CD4-positive, alpha-beta memory T cell (primary cell): ENCODE measurements around the gene LRP1B. TPM values are rescaled to one million over a fixed set of nuclear protein-coding genes. Genes with fewer than 3 reads are reported as not detected.

Experiments
- CTCF ChIA-PET: fragments of 350-600 bp; sonication (Branson Sonifier 250); formaldehyde crosslinking; loops from one replicate; lab custom pipeline; 2021; ENCODE audit warnings: inconsistent platforms; ENCODE audit not compliant: partially characterized antibody; lab: Charles Lee
- POLR2A ChIA-PET: fragments of 350-600 bp; sonication (Branson Sonifier 250); formaldehyde crosslinking; loops from one replicate; lab custom pipeline; 2021; ENCODE audit not compliant: partially characterized antibody; lab: Charles Lee
- DNase-seq, 5 donors: peaks; one replicate each; pipeline versions ENCODE4 v3.0.0 to v3.0.0-alpha.2; 2020 to 2022; ENCODE audit warnings: mixed read lengths in 1 of 5
- H3K27ac ChIP-seq: one replicate; pipeline ENCODE4 v1.7.0; 2013; ENCODE audit warnings: low read depth, low read length
- H3K27me3 ChIP-seq: 2 replicates; pipeline ENCODE4 v1.7.0; 2013; ENCODE audit warnings: mild to moderate bottlenecking, low read length, moderate library complexity; ENCODE audit not compliant: insufficient read depth
- H3K36me3 ChIP-seq: 2 replicates; pipeline ENCODE4 v1.7.0; 2013; ENCODE audit warnings: mild to moderate bottlenecking, low read length, moderate library complexity; ENCODE audit not compliant: insufficient read depth
- H3K4me1 ChIP-seq: 2 replicates; pipeline ENCODE4 v1.7.0; 2013; ENCODE audit warnings: mild to moderate bottlenecking, low read length, moderate library complexity; ENCODE audit not compliant: insufficient read depth
- H3K4me3 ChIP-seq, 2 donors: one replicate each; pipeline ENCODE4 v1.7.0; 2013; ENCODE audit warnings: low read length in 2 of 2, mild to moderate bottlenecking in 1 of 2
- H3K9me3 ChIP-seq, 2 donors: one replicate each; pipeline ENCODE4 v1.7.0; 2013; ENCODE audit warnings: low read length in 2 of 2, control low read depth in 1 of 2; ENCODE audit not compliant: control insufficient read depth in 1 of 2
- H3K27ac Mint-ChIP-seq, 7 donors: one replicate each; pipeline ENCODE4 v1.8.0; 2020 to 2021; ENCODE audit warnings: mixed read lengths in 7 of 7, mild to moderate bottlenecking in 6 of 7, inconsistent platforms in 3 of 7, moderate library complexity in 3 of 7
- H3K27me3 Mint-ChIP-seq, 2 donors: one replicate each; pipeline ENCODE4 v1.8.0; 2020 to 2021; ENCODE audit warnings: mixed read lengths in 2 of 2
- H3K36me3 Mint-ChIP-seq, 2 donors: one replicate each; pipeline ENCODE4 v1.8.0; 2020 to 2021; ENCODE audit warnings: mixed read lengths in 2 of 2, inconsistent platforms in 1 of 2, mild to moderate bottlenecking in 1 of 2
- H3K4me1 Mint-ChIP-seq, 4 donors: one replicate each; pipeline ENCODE4 v1.8.0; 2020 to 2021; ENCODE audit warnings: mixed read lengths in 4 of 4, mild to moderate bottlenecking in 1 of 4
- H3K4me3 Mint-ChIP-seq, 8 donors: one replicate each; pipeline ENCODE4 v1.8.0; 2020 to 2021; ENCODE audit warnings: mixed read lengths in 8 of 8, mild to moderate bottlenecking in 7 of 8, moderate library complexity in 6 of 8, inconsistent platforms in 3 of 8
- H3K9me3 Mint-ChIP-seq, 8 donors: one replicate each; pipeline ENCODE4 v1.8.0; 2020 to 2021; ENCODE audit warnings: mixed read lengths in 8 of 8, mild to moderate bottlenecking in 5 of 8, inconsistent platforms in 3 of 8, moderate library complexity in 1 of 8
- intact Hi-C: fragments of 100-400 bp; cut with micrococcal nuclease; formaldehyde crosslinking; loops from one replicate; pipeline ENCODE4 v1.15.1; 2023
- polyA plus RNA-seq, 2 donors: library from polyadenylated mRNA; unstranded; fragments of 300-500 nt; fragmentation: Illumina TruSeq; gene quantifications; one replicate each; pipeline ENCODE4 v1.2.3, GENCODE V29; 2021
- total RNA-seq, 2 experiments: library from RNA; stranded (reverse); gene quantifications; one replicate each; pipeline ENCODE4 v1.2.3, GENCODE V29; 2021

The LRP1B gene
- total and polyA plus RNA-seq, 4 experiments from 2014 or later: not detected

DNA sequence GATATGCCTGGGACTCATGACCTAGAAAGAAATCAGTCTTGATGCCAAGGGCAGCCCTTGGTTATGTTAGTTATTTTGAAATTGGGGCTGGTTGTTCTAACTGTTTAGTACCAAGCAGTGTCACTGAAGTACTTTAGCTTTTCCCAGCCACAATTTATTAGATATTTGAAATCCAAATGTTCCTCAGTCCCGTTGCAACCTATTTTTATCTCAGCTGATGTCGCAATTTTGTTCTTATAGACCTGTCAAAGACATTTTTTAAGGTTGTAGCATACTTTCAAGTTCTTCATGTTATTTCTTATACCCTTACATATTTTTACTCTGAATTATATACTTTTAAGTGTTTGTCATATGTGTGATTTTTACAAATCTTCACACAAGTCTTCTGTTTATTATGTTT lies 100.1 kb downstream of the LRP1B start:
- ChIA-PET POLR2A (no interaction called here), CTCF (no interaction called here)
- Histone ChIP-seq H3K27ac (no peak overlapping the region), H3K27me3 (no peaks in the 10 kb centered on the region), H3K4me3 (no peak overlapping the region), H3K9me3 (no peaks in the 10 kb centered on the region), H3K36me3 (no peaks in the 10 kb centered on the region), H3K4me1 (no peaks in the 10 kb centered on the region)
- intact Hi-C loops: no loop called here
- Mint-ChIP-seq H3K4me1 (no peaks in the 10 kb centered on the region), H3K27ac (no peak overlapping the region), H3K27me3 (no peaks in the 10 kb centered on the region), H3K36me3 (no peaks in the 10 kb centered on the region), H3K9me3 (peaks cover 0 to 15% (median 3%) of the 10 kb centered on the region in 8 donors), H3K4me3 (no peak overlapping the region)
- no peak for DNase-seq

- DNase-seq: no peak
- Mint-ChIP-seq H3K27ac (no peak overlapping the region), H3K9me3 (peaks cover 0 to 16% (median 3%) of the 10 kb centered on the region in 8 donors), H3K27me3 (no peaks in the 10 kb centered on the region), H3K4me3 (no peak overlapping the region), H3K4me1 (no peaks in the 10 kb centered on the region), H3K36me3 (no peaks in the 10 kb centered on the region)
- Histone ChIP-seq H3K9me3 (no peaks in the 10 kb centered on the region), H3K27ac (no peak overlapping the region), H3K27me3 (no peaks in the 10 kb centered on the region), H3K4me1 (no peaks in the 10 kb centered on the region), H3K4me3 (no peak overlapping the region), H3K36me3 (no peaks in the 10 kb centered on the region)
- POLR2A ChIA-PET: no interaction called here
- intact Hi-C loops: no loop called here
- CTCF ChIA-PET: no interaction called here
Observed at GRCh38 chr2:142029974-142030373, 100.8 kb downstream of the LRP1B start.

- intact Hi-C loops: no loop called here
Observed at GRCh38 chr2:142025394-142025793, 105.4 kb downstream of the LRP1B start.

DNA sequence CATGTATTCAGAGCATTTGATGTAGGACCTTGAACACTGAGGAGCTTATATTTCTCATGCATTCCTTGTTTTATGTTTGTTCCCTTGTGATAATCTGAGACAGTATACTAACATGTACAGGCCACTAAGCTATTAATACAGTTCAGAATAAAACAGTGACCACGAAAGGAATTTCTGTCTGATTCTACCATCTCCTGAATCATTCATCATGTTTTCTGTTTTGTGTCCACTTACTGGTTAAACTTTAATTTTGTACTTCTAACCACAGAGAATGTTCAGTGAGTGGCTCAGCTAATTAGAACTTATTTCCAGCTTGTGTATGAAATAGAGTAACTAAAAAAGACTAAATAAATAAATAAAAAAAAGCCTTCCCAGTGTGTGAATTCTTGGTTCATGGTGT lies 110.4 kb downstream of the LRP1B start:
- H3K4me3 ChIP-seq: no peak overlapping the region
- intact Hi-C loops: no loop called here
- POLR2A ChIA-PET: no interaction called here
- no peaks in the 10 kb centered on the region for H3K4me1 ChIP-seq
- H3K27ac ChIP-seq: no peak overlapping the region
- DNase-seq: no peak
- Mint-ChIP-seq H3K27ac (no peak overlapping the region), H3K27me3 (no peaks in the 10 kb centered on the region), H3K4me3 (no peak overlapping the region), H3K36me3 (no peaks in the 10 kb centered on the region), H3K9me3 (peaks cover 0 to 8% (median 3%) of the 10 kb centered on the region in 8 donors), H3K4me1 (no peaks in the 10 kb centered on the region)
- CTCF ChIA-PET: no interaction called here
- no peaks in the 10 kb centered on the region for H3K27me3 ChIP-seq
- no peaks in the 10 kb centered on the region for H3K9me3 ChIP-seq
- H3K36me3 ChIP-seq: no peaks in the 10 kb centered on the region

More at GRCh38 chr2:142025394-142025793, 105.4 kb downstream of the LRP1B start:
- no peaks in the 10 kb centered on the region for H3K27me3 Mint-ChIP-seq
- CTCF ChIA-PET: no interaction called here
- no peaks in the 10 kb centered on the region for H3K9me3 ChIP-seq
- H3K4me1 Mint-ChIP-seq: no peaks in the 10 kb centered on the region
- POLR2A ChIA-PET: no interaction called here
- peaks cover 0 to 8% (median 0%) of the 10 kb centered on the region in 8 donors for H3K9me3 Mint-ChIP-seq
- H3K27ac Mint-ChIP-seq: no peak overlapping the region
- no peaks in the 10 kb centered on the region for H3K36me3 Mint-ChIP-seq
- no peaks in the 10 kb centered on the region for H3K4me1 ChIP-seq
- no peak overlapping the region for H3K27ac ChIP-seq
- H3K4me3 Mint-ChIP-seq: no peak overlapping the region
- no peaks in the 10 kb centered on the region for H3K36me3 ChIP-seq
- no peaks in the 10 kb centered on the region for H3K27me3 ChIP-seq
- no peak overlapping the region for H3K4me3 ChIP-seq
- no peak for DNase-seq

GRCh38 chr2:142014536-142014935 lies 116.3 kb downstream of the LRP1B start:
- no peak overlapping the region for H3K27ac ChIP-seq
- POLR2A ChIA-PET: no interaction called here
- Mint-ChIP-seq H3K4me1 (no peaks in the 10 kb centered on the region), H3K9me3 (peaks cover 0 to 12% (median 5%) of the 10 kb centered on the region in 8 donors), H3K4me3 (no peak overlapping the region), H3K27me3 (no peaks in the 10 kb centered on the region), H3K36me3 (no peaks in the 10 kb centered on the region), H3K27ac (no peak overlapping the region)
- DNase-seq: no peak
- CTCF ChIA-PET: no interaction called here
- H3K9me3 ChIP-seq: no peaks in the 10 kb centered on the region
- H3K4me3 ChIP-seq: no peak overlapping the region
- no peaks in the 10 kb centered on the region for H3K27me3 ChIP-seq
- H3K4me1 ChIP-seq: no peaks in the 10 kb centered on the region
- no peaks in the 10 kb centered on the region for H3K36me3 ChIP-seq
- intact Hi-C loops: no loop called here

DNA sequence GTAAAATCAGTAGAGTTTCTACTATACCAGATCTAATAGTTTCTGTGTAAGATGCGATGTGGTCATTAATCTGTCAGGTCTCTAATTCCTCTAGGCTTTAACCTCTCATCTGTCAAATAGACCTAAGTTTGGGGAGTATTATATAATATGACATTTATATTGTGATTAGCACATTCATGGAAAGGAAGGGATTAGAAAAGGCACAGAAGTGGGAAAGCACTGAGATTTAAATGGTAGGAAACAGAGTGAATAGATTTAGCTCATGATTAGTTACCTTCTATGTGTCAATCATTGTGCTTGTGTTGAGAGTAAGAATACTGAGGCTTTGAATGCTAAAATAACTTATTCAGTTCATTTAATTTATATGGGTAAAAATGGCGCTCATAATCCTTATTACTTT lies 118.0 kb downstream of the LRP1B start:
- H3K27me3 Mint-ChIP-seq: no peaks in the 10 kb centered on the region
- Histone ChIP-seq H3K4me1 (no peaks in the 10 kb centered on the region), H3K36me3 (no peaks in the 10 kb centered on the region), H3K4me3 (no peak overlapping the region), H3K9me3 (no peaks in the 10 kb centered on the region), H3K27ac (no peak overlapping the region), H3K27me3 (no peaks in the 10 kb centered on the region)
- DNase-seq: no peak
- ChIA-PET POLR2A (no interaction called here), CTCF (no interaction called here)
- no peaks in the 10 kb centered on the region for H3K4me1 Mint-ChIP-seq
- no peak overlapping the region for H3K27ac Mint-ChIP-seq
- intact Hi-C loops: no loop called here
- peaks cover 0 to 16% (median 7%) of the 10 kb centered on the region in 8 donors for H3K9me3 Mint-ChIP-seq
- H3K4me3 Mint-ChIP-seq: no peak overlapping the region
- no peaks in the 10 kb centered on the region for H3K36me3 Mint-ChIP-seq

DNA sequence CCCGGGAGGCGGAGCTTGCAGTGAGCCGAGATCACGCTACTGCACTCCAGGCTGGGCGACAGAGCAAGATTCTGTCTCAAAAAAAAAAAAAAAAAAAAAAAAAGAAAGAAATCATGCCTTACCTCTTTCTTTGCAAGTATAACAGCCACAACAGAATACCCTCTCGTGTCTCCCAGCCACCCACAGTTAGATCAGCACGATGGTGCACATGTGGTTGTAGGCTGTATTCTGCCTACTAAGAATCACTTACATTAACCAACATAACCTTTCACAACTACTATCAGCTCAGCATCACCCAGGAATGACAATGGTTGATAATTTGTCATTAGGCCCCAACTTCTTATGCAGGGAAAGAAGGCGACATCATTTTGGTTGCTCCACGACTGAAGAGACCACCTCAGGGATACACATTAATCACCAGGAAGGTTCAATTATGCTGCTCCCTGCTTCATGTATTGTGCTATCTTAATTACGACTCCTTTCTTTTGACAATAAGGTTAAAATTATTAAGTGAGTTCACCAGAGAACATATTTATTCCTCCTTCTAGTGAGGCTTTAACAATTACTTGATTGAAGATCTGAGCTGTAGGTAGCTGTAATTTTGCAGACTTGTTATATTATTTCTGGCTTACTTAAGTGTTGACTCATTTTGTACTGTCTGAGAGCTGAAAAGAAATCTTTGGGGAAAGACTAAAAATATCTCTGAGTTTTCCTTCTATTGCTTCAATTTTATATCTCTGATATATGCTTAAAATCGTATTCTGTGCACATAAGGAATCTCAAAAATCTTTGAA lies 120.1 kb downstream of the LRP1B start:
- Mint-ChIP-seq H3K27me3 (no peaks in the 10 kb centered on the region), H3K4me3 (no peak overlapping the region), H3K27ac (no peak overlapping the region), H3K4me1 (no peaks in the 10 kb centered on the region), H3K9me3 (peaks cover 0 to 11% (median 4%) of the 10 kb centered on the region in 8 donors), H3K36me3 (no peaks in the 10 kb centered on the region)
- Histone ChIP-seq H3K4me1 (no peaks in the 10 kb centered on the region), H3K27me3 (no peaks in the 10 kb centered on the region), H3K36me3 (no peaks in the 10 kb centered on the region), H3K4me3 (no peak overlapping the region), H3K9me3 (no peaks in the 10 kb centered on the region), H3K27ac (no peak overlapping the region)
- CTCF ChIA-PET: no interaction called here
- DNase-seq: no peak
- intact Hi-C loops: no loop called here
- POLR2A ChIA-PET: no interaction called here
